Heart left ventricle (tissue), 16 donors: Measurements from ENCODE around the gene ERCC6L2. TPM values are rescaled to one million over a fixed set of nuclear protein-coding genes. Genes with fewer than 3 reads are reported as not detected.

Source experiments
- ATAC-seq, 4 donors: fragments of 200-7000 bp; cut with Tn5 transposase; one replicate each; pipeline ENCODE4 v1.9.1; 2020 to 2022; ENCODE audit warnings: moderate library complexity in 4 of 4, mild to moderate bottlenecking in 3 of 4, moderate number of reproducible peaks in 1 of 4
- DNase-seq, 5 donors: peaks; one replicate each; pipeline ENCODE4 v3.0.0-alpha.2; 2020
- H3K27ac ChIP-seq, 12 donors: fragments of 200-600 bp; sonication (generic) in 4 of 12; one replicate each; pipeline versions ENCODE4 v1.5.0 to v1.8.0; 2016 to 2022; ENCODE audit warnings: mild to moderate bottlenecking in 2 of 12
- H3K27me3 ChIP-seq, 9 donors: fragments of 200-600 bp; sonication (generic) in 2 of 9; one replicate each; pipeline versions ENCODE4 v1.5.1 to v1.8.0; 2016 to 2022; ENCODE audit warnings: mild to moderate bottlenecking in 3 of 9
- H3K36me3 ChIP-seq, 9 donors: fragments of 200-600 bp; sonication (generic) in 2 of 9; one replicate each; pipeline versions ENCODE4 v1.5.0 to v1.8.0; 2018 to 2022; ENCODE audit warnings: mild to moderate bottlenecking in 2 of 9
- H3K4me1 ChIP-seq, 12 donors: fragments of 200-600 bp; sonication (generic) in 4 of 12; one replicate each; pipeline versions ENCODE4 v1.5.0 to v1.8.0; 2016 to 2022; ENCODE audit warnings: mild to moderate bottlenecking in 3 of 12
- H3K4me3 ChIP-seq, 12 donors: fragments of 200-600 bp; sonication (generic) in 4 of 12; one replicate each; pipeline versions ENCODE4 v1.5.0 to v1.8.0; 2017 to 2022; ENCODE audit warnings: mild to moderate bottlenecking in 9 of 12, moderate library complexity in 4 of 12
- H3K9me3 ChIP-seq, 12 donors: fragments of 200-600 bp; sonication (generic) in 4 of 12; one replicate each; pipeline versions ENCODE4 v1.5.0 to v1.8.0; 2016 to 2022; ENCODE audit warnings: mild to moderate bottlenecking in 1 of 12
- CTCF ChIP-seq, 12 donors: fragments of 200-600 bp; sonication (generic) in 4 of 12; IDR thresholded peaks; one replicate each; pipeline versions ENCODE4 v1.5.0 to v1.8.0; 2018 to 2022; ENCODE audit warnings: antibody characterized with exemption in 12 of 12, mild to moderate bottlenecking in 5 of 12
- POLR2A ChIP-seq, 2 donors: fragments of 450-650 bp; IDR thresholded peaks; one replicate each; pipeline ENCODE4 v1.6.1; 2017; ENCODE audit warnings: antibody characterized with exemption in 2 of 2, mild to moderate bottlenecking in 2 of 2, moderate library complexity in 2 of 2
- WGBS, 4 donors: extraction: QIAGEN DNeasy Blood & Tissue Kit in 2 of 4; methylation state at CpG; one replicate each; pipeline versions ENCODE4 v1.1.5 to v1.1.7; 2013 to 2018; 5-methylcytosine and 5-hydroxymethylcytosine counted together
- intact Hi-C, 10 donors: fragments of 100-400 bp; cut with DNase I; formaldehyde crosslinking; loops; one replicate each; pipeline versions ENCODE4 v1.11.1 to v1.14.2; 2022
- polyA plus RNA-seq, 2 donors: library from polyadenylated mRNA; stranded (reverse); fragments of 200-250 nt; gene quantifications; one replicate each; pipeline ENCODE4 v1.2.3, GENCODE V29; 2013
- total RNA-seq, 9 donors: library from RNA; depleted of rRNA in 2 of 9; stranded (reverse); fragments of >200 nt in 2 of 9; fragmentation: NEBNext Ultra II Directional in 3 of 9; extraction: Animal tissue kit (Norgen Biotek cat#: 25700) in 3 of 9; gene quantifications; one replicate each; pipeline versions ENCODE4 v1.1.0 to v1.2.4, GENCODE V29; 2016 to 2023
- donor health status: ischemic (EF 13 %, LVEDD 7.1; RV severe dilation, severe dysfunction).
- donor health status: healthy with polysubstance abuse.
- donor health status: DM: no; HTN: yes; CAD: no.
- donor health status: DM: no; HTN: no; CAD: no.
- donor health status: ischemic (EF 25% LVEDD 6.9; RV normal size, moderate dysfunction).
- donor health status: ischemic (EF 25% LVEDD 5.7; RV mildly dilated, moderate dysfunction).
- donor health status: healthy.
- donor health status: DM: yes; HTN: yes; CAD: no.
- donor health status: ischemic (EF 35%, LVEDD 5.7; RV mildly dilated, moderate dysfunction).
- donor health status: nonischemic (EF 11% LVEDD 7.7; RV severe dilation, severe dysfunction).
- donor health status: DM: yes; HTN: yes; CAD: no.
- donor health status: PGD.
- donor health status: ischemic (EF 29% LVEDD 5.4; RV normal size, mild dysfunction).
- donor health status: nonischemic (EF 23%, LVEDD 6.1; RV moderate dilation, normal function).

The ERCC6L2 gene
- total and polyA plus RNA-seq, 11 donors: 4.0 to 46.8 (median 27.4) TPM

- intact Hi-C loops: no loop called here
- H3K27me3 ChIP-seq: no peaks in the 10 kb centered on the region
- no peak overlapping the region for H3K27ac ChIP-seq
- ATAC-seq (no peak), DNase-seq (no peak)
- no peaks in the 10 kb centered on the region for H3K4me1 ChIP-seq
- no peaks in the 10 kb centered on the region for H3K9me3 ChIP-seq
- TF ChIP-seq POLR2A (IDR thresholded peaks at IDR 0.05) (no peak), CTCF (IDR thresholded peaks at IDR 0.05) (no peak)
- H3K36me3 ChIP-seq: peaks cover 0 to 37% (median 4%) of the 10 kb centered on the region in 9 donors
- H3K4me3 ChIP-seq: no peak overlapping the region
Observed at GRCh38 chr9:95903398-95903797, 27.9 kb downstream of the ERCC6L2 start.

- DNase-seq (no peak), ATAC-seq (no peak)
- H3K4me3 ChIP-seq: no peak overlapping the region
- intact Hi-C loops: loop anchor here in 1 of 10 donors (2.0 kb wide), 1 partner anchor 39 kb away; no protein-coding TSS in a partner anchor
- H3K27me3 ChIP-seq: no peaks in the 10 kb centered on the region
- 83 to 91% (median 84%) methylated on average over 2 of the region's 2 CpGs for WGBS, 4 donors
- H3K4me1 ChIP-seq: no peaks in the 10 kb centered on the region
- no peak for TF ChIP-seq POLR2A (IDR thresholded peaks at IDR 0.05)
- no peak for TF ChIP-seq CTCF (IDR thresholded peaks at IDR 0.05)
- peaks cover 0 to 18% (median 2%) of the 10 kb centered on the region in 9 donors for H3K36me3 ChIP-seq
- no peak overlapping the region for H3K27ac ChIP-seq
- no peaks in the 10 kb centered on the region for H3K9me3 ChIP-seq
Observed at GRCh38 chr9:95907794-95908193, 32.3 kb downstream of the ERCC6L2 start.

GRCh38 chr9:95910023-95910707 lies 34.7 kb downstream of the ERCC6L2 start:
- H3K4me3 ChIP-seq: no peak overlapping the region
- TF ChIP-seq POLR2A (IDR thresholded peaks at IDR 0.05) (no peak), CTCF (IDR thresholded peaks at IDR 0.05) (no peak)
- peaks cover 0 to 29% (median 2%) of the 10 kb centered on the region in 9 donors for H3K36me3 ChIP-seq
- H3K4me1 ChIP-seq: no peaks in the 10 kb centered on the region
- DNase-seq (no peak), ATAC-seq (no peak)
- H3K27me3 ChIP-seq: no peaks in the 10 kb centered on the region
- intact Hi-C loops: no loop called here
- no peak overlapping the region for H3K27ac ChIP-seq
- WGBS, 4 donors: 83 to 98% (median 95%) methylated on average over 3 of the region's 3 CpGs
- no peaks in the 10 kb centered on the region for H3K9me3 ChIP-seq

- ATAC-seq (no peak), DNase-seq (no peak)
- Histone ChIP-seq H3K36me3 (peaks cover 0 to 36% (median 8%) of the 10 kb centered on the region in 9 donors), H3K4me3 (no peak overlapping the region), H3K27me3 (no peaks in the 10 kb centered on the region), H3K9me3 (no peaks in the 10 kb centered on the region), H3K27ac (no peak overlapping the region), H3K4me1 (no peaks in the 10 kb centered on the region)
- intact Hi-C loops: no loop called here
- no peak for TF ChIP-seq POLR2A (IDR thresholded peaks at IDR 0.05)
- TF ChIP-seq CTCF (IDR thresholded peaks at IDR 0.05): no peak
- 93 to 97% (median 95%) methylated on average over 3 of the region's 3 CpGs for WGBS, 4 donors
Observed at GRCh38 chr9:95910770-95911340, 35.4 kb downstream of the ERCC6L2 start.
